Right lobe of liver (tissue), 4 donors: ENCODE measurements around the gene TLX1.

ENCODE experiments used
- POLR2A ChIP-seq: fragments of 450-650 bp; IDR thresholded peaks from one replicate; pipeline ENCODE4 v1.6.1; 2017; ENCODE audit warnings: antibody characterized with exemption, mild to moderate bottlenecking
- TF ChIP-seq, protein P1 (sequence below), 4 donors: fragments of 200-600 bp in 3 of 4; fragments of 450-650 bp in 1 of 4; IDR thresholded peaks; one replicate each; pipeline versions ENCODE4 v1.5.1 to v1.8.0; 2016 to 2022; ENCODE audit warnings: antibody characterized with exemption in 4 of 4, mild to moderate bottlenecking in 2 of 4
- donor health status: DM: no; HTN: no; CAD: no.
- donor health status: DM: no; HTN: no; CAD: no.
- donor health status: DM: no; HTN: yes; CAD: no.

- TF ChIP-seq, protein P1, sequence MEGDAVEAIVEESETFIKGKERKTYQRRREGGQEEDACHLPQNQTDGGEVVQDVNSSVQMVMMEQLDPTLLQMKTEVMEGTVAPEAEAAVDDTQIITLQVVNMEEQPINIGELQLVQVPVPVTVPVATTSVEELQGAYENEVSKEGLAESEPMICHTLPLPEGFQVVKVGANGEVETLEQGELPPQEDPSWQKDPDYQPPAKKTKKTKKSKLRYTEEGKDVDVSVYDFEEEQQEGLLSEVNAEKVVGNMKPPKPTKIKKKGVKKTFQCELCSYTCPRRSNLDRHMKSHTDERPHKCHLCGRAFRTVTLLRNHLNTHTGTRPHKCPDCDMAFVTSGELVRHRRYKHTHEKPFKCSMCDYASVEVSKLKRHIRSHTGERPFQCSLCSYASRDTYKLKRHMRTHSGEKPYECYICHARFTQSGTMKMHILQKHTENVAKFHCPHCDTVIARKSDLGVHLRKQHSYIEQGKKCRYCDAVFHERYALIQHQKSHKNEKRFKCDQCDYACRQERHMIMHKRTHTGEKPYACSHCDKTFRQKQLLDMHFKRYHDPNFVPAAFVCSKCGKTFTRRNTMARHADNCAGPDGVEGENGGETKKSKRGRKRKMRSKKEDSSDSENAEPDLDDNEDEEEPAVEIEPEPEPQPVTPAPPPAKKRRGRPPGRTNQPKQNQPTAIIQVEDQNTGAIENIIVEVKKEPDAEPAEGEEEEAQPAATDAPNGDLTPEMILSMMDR (IDR thresholded peaks at IDR 0.05) = no peak
- TF ChIP-seq POLR2A = no peak
Measured at GRCh38 chr10:101087376-101087775, 43.7 kb upstream of the TLX1 start.
